HCT116 (cell line): Measurements from ENCODE around the gene UGP2. TPM values are rescaled to one million over a fixed set of nuclear protein-coding genes. Genes with fewer than 3 reads are reported as not detected.

Experiments
- ATAC-seq: fragments of 200-7000 bp; cut with Tn5 transposase; 2 replicates; pipeline ENCODE4 v1.9.1; 2020; ENCODE audit warnings: mild to moderate bottlenecking, moderate library complexity
- BruUV-seq: library from RNA; stranded (reverse); fragments of 400-500 nt; replicated peaks from 2 replicates; lab custom pipeline; 2021; lab: Mats Ljungman, UMichigan
- CTCF ChIA-PET: fragments of 300-600 bp; sonication (Branson Sonifier 250); formaldehyde crosslinking; loops from one replicate; lab custom pipeline; 2021; ENCODE audit warnings: antibody characterized with exemption; lab: Charles Lee
- POLR2A ChIA-PET: fragments of 300-600, 350-600 bp; sonication (Branson Sonifier 250); formaldehyde crosslinking; loops from one replicate; lab custom pipeline; 2021; ENCODE audit warnings: antibody characterized with exemption; lab: Charles Lee
- RAD21 ChIA-PET, 2 experiments: fragments of 300-600 bp; sonication (Branson Sonifier 250); formaldehyde crosslinking; loops; one replicate each; lab custom pipeline; 2023; ENCODE audit warnings: low total read pairs in 2 of 2; ENCODE audit not compliant: uncharacterized antibody in 2 of 2, unreplicated experiment in 2 of 2, low non-redundant PET in 1 of 2; lab: Charles Lee
- DNase-seq: peaks from one replicate; pipeline ENCODE4 v3.0.0-alpha.2; 2010; ENCODE audit warnings: low read depth, low spot score
- H2AFZ ChIP-seq: fragments of 200-600 bp; shearing (Covaris generic), sonication (generic); 2 replicates; pipeline ENCODE4 v1.6.1; 2017; ENCODE audit warnings: low read depth, mixed run types, mixed read lengths, antibody characterized with exemption, low read length; ENCODE audit not compliant: poor library complexity, severe bottlenecking
- H3K27ac ChIP-seq: 2 replicates; pipeline ENCODE4 v1.5.1; 2012; ENCODE audit warnings: low read depth, low read length
- H3K27me3 ChIP-seq: fragments of 200-600 bp; sonication (generic); 2 replicates; pipeline ENCODE4 v1.6.1; 2016; ENCODE audit warnings: mixed run types, low read length, mixed read lengths; ENCODE audit not compliant: insufficient read depth
- H3K36me3 ChIP-seq, 2 experiments: fragments of 200-500 bp in 1 of 2; fragments of 200-600 bp in 1 of 2; sonication (Bioruptor generic) in 1 of 2; sonication (generic) in 1 of 2; 2 replicates each; pipeline versions ENCODE4 v1.5.1 to v1.6.1; 2014 to 2016; ENCODE audit warnings: low read length in 2 of 2, inconsistent platforms in 1 of 2, mixed read lengths in 1 of 2, mixed run types in 1 of 2; ENCODE audit not compliant: insufficient read depth in 2 of 2, control insufficient read depth in 1 of 2
- H3K4me1 ChIP-seq, 2 experiments: fragments of 200-600 bp in 1 of 2; sonication (generic) in 1 of 2; 2 replicates each; pipeline versions ENCODE4 v1.5.1 to v1.6.1; 2012 to 2017; ENCODE audit warnings: low read length in 2 of 2, inconsistent platforms in 1 of 2, mild to moderate bottlenecking in 1 of 2, mixed read lengths in 1 of 2, mixed run types in 1 of 2, moderate library complexity in 1 of 2; ENCODE audit not compliant: insufficient read depth in 2 of 2, control insufficient read depth in 1 of 2
- H3K4me2 ChIP-seq: fragments of 200-600 bp; sonication (generic); 2 replicates; pipeline ENCODE4 v1.6.1; 2017; ENCODE audit warnings: mixed run types, low read length, mixed read lengths
- H3K4me3 ChIP-seq, 2 experiments: fragments of 200-600 bp in 1 of 2; sonication (generic) in 1 of 2; replicated peaks in 1 of 2; 2 replicates each; pipeline ENCODE4 v1.5.1; 2011 to 2016; ENCODE audit warnings: low read length in 2 of 2, control low read depth in 1 of 2, low read depth in 1 of 2, mild to moderate bottlenecking in 1 of 2, mixed read lengths in 1 of 2, mixed run types in 1 of 2
- H3K79me2 ChIP-seq: fragments of 200-600 bp; sonication (generic); 2 replicates; pipeline ENCODE4 v1.6.1; 2017; ENCODE audit warnings: mild to moderate bottlenecking, mixed run types, low read length, moderate library complexity, mixed read lengths; ENCODE audit not compliant: insufficient read depth
- H3K9ac ChIP-seq: fragments of 200-600 bp; sonication (generic); 2 replicates; pipeline ENCODE4 v1.6.1; 2016; ENCODE audit warnings: low read length, mixed read lengths
- H3K9me2 ChIP-seq: fragments of 200-600 bp; sonication (generic), shearing (Covaris generic); 2 replicates; pipeline ENCODE4 v1.6.1; 2017; ENCODE audit warnings: mixed run types, mild to moderate bottlenecking, moderate library complexity; ENCODE audit not compliant: insufficient read depth
- H3K9me3 ChIP-seq, 2 experiments: fragments of 200-500 bp in 1 of 2; fragments of 200-600 bp in 1 of 2; sonication (Bioruptor generic) in 1 of 2; sonication (generic) in 1 of 2; 2 replicates each; pipeline ENCODE4 v1.6.1; 2014 to 2017; ENCODE audit warnings: low read length in 2 of 2, mixed read lengths in 2 of 2, inconsistent platforms in 1 of 2, low read depth in 1 of 2, mild to moderate bottlenecking in 1 of 2, mixed run types in 1 of 2, moderate library complexity in 1 of 2; ENCODE audit not compliant: control insufficient read depth in 1 of 2, insufficient read depth in 1 of 2
- H4K20me1 ChIP-seq: fragments of 200-600 bp; sonication (generic), shearing (Covaris generic); 2 replicates; pipeline ENCODE4 v1.6.1; 2017; ENCODE audit warnings: mixed run types, mild to moderate bottlenecking, moderate library complexity; ENCODE audit not compliant: insufficient read depth
- EZH2 ChIP-seq: fragments of 200-600 bp; sonication (generic); IDR thresholded peaks from 2 replicates; pipeline ENCODE4 v1.6.1; 2017; ENCODE audit warnings: antibody characterized with exemption, mixed run types
- FOSL1 ChIP-seq: IDR thresholded peaks from 2 replicates; pipeline ENCODE4 v1.6.1; 2012; ENCODE audit warnings: low read depth
- POLR2A ChIP-seq: IDR thresholded peaks from 2 replicates; pipeline ENCODE4 v1.7.0; 2011; ENCODE audit warnings: borderline replicate concordance; ENCODE audit not compliant: insufficient read depth, insufficient read length; ENCODE audit errors: extremely low read depth
- POLR2AphosphoS5 ChIP-seq: IDR thresholded peaks from 2 replicates; pipeline ENCODE4 v1.6.1; 2011; ENCODE audit warnings: mild to moderate bottlenecking, low read depth, low read length, moderate library complexity
- RAD21 ChIP-seq: IDR thresholded peaks from 2 replicates; pipeline ENCODE4 v1.6.1; 2012; ENCODE audit warnings: low read depth, mild to moderate bottlenecking
- SIN3A ChIP-seq: IDR thresholded peaks from 2 replicates; pipeline ENCODE4 v1.6.1; 2012; ENCODE audit warnings: low read depth
- SP1 ChIP-seq: IDR thresholded peaks from 2 replicates; pipeline ENCODE4 v1.6.1; 2012; ENCODE audit warnings: low read depth
- SRF ChIP-seq: IDR thresholded peaks from 2 replicates; pipeline ENCODE4 v1.6.1; 2012; ENCODE audit warnings: low read depth
- ZBTB33 ChIP-seq: IDR thresholded peaks from 2 replicates; pipeline ENCODE4 v1.6.1; 2011; ENCODE audit warnings: mild to moderate bottlenecking, low read length, moderate library complexity; ENCODE audit not compliant: insufficient replicate concordance; ENCODE audit errors: extremely low read depth
- ZNF274 ChIP-seq: fragments of 200-500 bp; sonication (Bioruptor generic); IDR thresholded peaks from 2 replicates; pipeline ENCODE4 v1.6.1; 2014; ENCODE audit warnings: mild to moderate bottlenecking, low read depth, low read length, inconsistent platforms
- intact Hi-C: fragments of 100-400 bp; cut with micrococcal nuclease; formaldehyde crosslinking; loops from 2 replicates; pipeline ENCODE4 v1.10.0; 2022
- total RNA-seq: library from RNA; stranded (reverse); gene quantifications from one replicate; pipeline ENCODE4 v1.2.1, GENCODE V29; 2021; ENCODE audit not compliant: unreplicated experiment
- TF ChIP-seq, protein P1 (sequence below): IDR thresholded peaks from 2 replicates; pipeline ENCODE4 v1.6.1; 2012; ENCODE audit warnings: low read depth
- TF ChIP-seq, protein P2 (sequence below): IDR thresholded peaks from 2 replicates; pipeline ENCODE4 v1.6.1; 2012

UGP2 gene
- total RNA-seq, 1 experiment from 2014 or later: 57.1 TPM

GRCh38 chr2:63872571-63873328 lies 31.1 kb downstream of the UGP2 start:
- no peaks in the 10 kb centered on the region; a peak in 1 of 4 replicates for H3K9me3 ChIP-seq
- DNase-seq (no peak), ATAC-seq (no peak)
- intact Hi-C loops: no loop called here
- H4K20me1 ChIP-seq: no peaks in the 10 kb centered on the region
- no peak for TF ChIP-seq SP1
- TF ChIP-seq, protein P1, sequence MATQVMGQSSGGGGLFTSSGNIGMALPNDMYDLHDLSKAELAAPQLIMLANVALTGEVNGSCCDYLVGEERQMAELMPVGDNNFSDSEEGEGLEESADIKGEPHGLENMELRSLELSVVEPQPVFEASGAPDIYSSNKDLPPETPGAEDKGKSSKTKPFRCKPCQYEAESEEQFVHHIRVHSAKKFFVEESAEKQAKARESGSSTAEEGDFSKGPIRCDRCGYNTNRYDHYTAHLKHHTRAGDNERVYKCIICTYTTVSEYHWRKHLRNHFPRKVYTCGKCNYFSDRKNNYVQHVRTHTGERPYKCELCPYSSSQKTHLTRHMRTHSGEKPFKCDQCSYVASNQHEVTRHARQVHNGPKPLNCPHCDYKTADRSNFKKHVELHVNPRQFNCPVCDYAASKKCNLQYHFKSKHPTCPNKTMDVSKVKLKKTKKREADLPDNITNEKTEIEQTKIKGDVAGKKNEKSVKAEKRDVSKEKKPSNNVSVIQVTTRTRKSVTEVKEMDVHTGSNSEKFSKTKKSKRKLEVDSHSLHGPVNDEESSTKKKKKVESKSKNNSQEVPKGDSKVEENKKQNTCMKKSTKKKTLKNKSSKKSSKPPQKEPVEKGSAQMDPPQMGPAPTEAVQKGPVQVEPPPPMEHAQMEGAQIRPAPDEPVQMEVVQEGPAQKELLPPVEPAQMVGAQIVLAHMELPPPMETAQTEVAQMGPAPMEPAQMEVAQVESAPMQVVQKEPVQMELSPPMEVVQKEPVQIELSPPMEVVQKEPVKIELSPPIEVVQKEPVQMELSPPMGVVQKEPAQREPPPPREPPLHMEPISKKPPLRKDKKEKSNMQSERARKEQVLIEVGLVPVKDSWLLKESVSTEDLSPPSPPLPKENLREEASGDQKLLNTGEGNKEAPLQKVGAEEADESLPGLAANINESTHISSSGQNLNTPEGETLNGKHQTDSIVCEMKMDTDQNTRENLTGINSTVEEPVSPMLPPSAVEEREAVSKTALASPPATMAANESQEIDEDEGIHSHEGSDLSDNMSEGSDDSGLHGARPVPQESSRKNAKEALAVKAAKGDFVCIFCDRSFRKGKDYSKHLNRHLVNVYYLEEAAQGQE: no peak
- TF ChIP-seq POLR2AphosphoS5: no peak
- no peak for TF ChIP-seq SRF
- TF ChIP-seq FOSL1: no peak
- no peak for TF ChIP-seq RAD21
- no peak for TF ChIP-seq POLR2A
- no peak for TF ChIP-seq ZBTB33
- no peak for TF ChIP-seq ZNF274
- no peak for TF ChIP-seq SIN3A
- no peak for TF ChIP-seq EZH2
- TF ChIP-seq, protein P2, sequence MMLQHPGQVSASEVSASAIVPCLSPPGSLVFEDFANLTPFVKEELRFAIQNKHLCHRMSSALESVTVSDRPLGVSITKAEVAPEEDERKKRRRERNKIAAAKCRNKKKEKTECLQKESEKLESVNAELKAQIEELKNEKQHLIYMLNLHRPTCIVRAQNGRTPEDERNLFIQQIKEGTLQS: no peak
- H3K27ac ChIP-seq: no peak overlapping the region
- ChIA-PET POLR2A (interaction anchor here (1.2 kb wide), 1 partner anchor 174 kb away, joined by 3 read pairs; no protein-coding TSS in a partner anchor), CTCF (no interaction called here), RAD21 (no interaction called here)
- H3K4me2 ChIP-seq: no peak overlapping the region
- H3K27me3 ChIP-seq: no peaks in the 10 kb centered on the region
- no peak overlapping the region for H3K9ac ChIP-seq
- no peaks in the 10 kb centered on the region for H3K79me2 ChIP-seq
- peaks cover 17 to 25% of the 10 kb centered on the region in 2 experiments for H3K4me1 ChIP-seq
- BruUV-seq: no TSS peak
- H3K9me2 ChIP-seq: no peaks in the 10 kb centered on the region
- H3K4me3 ChIP-seq: no peak overlapping the region
- no peak overlapping the region for H2AFZ ChIP-seq
- H3K36me3 ChIP-seq: 0 out of 4 replicates have a peak, but pooled peaks cover 0 to 14% of the 10 kb centered on the region in 2 experiments
